Vagina (tissue), 2 donors: Measurements from ENCODE around the gene IL1RAPL1.

Experiments
- CTCF ChIP-seq, 3 experiments: fragments of 450-650 bp in 2 of 3; fragments of 200-600 bp in 1 of 3; sonication (generic) in 1 of 3; IDR thresholded peaks; one replicate each; pipeline ENCODE4 v1.5.1; 2017 to 2019; ENCODE audit warnings: antibody characterized with exemption in 3 of 3, mild to moderate bottlenecking in 2 of 3, moderate library complexity in 2 of 3
- POLR2A ChIP-seq, 2 donors: fragments of 450-650 bp; IDR thresholded peaks; one replicate each; pipeline ENCODE4 v1.6.1; 2017; ENCODE audit warnings: antibody characterized with exemption in 2 of 2, mild to moderate bottlenecking in 2 of 2, moderate library complexity in 2 of 2
- POLR2AphosphoS5 ChIP-seq, 2 donors: sonication (generic); formaldehyde crosslinking; IDR thresholded peaks; one replicate each; pipeline ENCODE4 v1.9.0; 2017; ENCODE audit warnings: antibody characterized with exemption in 2 of 2, mild to moderate bottlenecking in 2 of 2, low read depth in 1 of 2; ENCODE audit not compliant: insufficient read depth in 1 of 2

- TF ChIP-seq CTCF (IDR thresholded peaks at IDR 0.05) (no peak), POLR2A (IDR thresholded peaks at IDR 0.05) (no peak), POLR2AphosphoS5 (IDR thresholded peaks at IDR 0.05; ENCODE audit: insufficient read depth in 1 of 2, low read depth in 1 of 2) (no peak)
Measured at GRCh38 chrX:29726811-29727210, 1139.6 kb downstream of the IL1RAPL1 start.
